GM15510 (cell line): ENCODE measurements around the gene BRPF1.

ENCODE experiments used
- POLR2A ChIP-seq: IDR thresholded peaks from 3 replicates; pipeline ENCODE4 v1.6.1; 2011; ENCODE audit warnings: borderline replicate concordance; ENCODE audit not compliant: insufficient read length; ENCODE audit errors: extremely low read depth

Gene BRPF1

DNA sequence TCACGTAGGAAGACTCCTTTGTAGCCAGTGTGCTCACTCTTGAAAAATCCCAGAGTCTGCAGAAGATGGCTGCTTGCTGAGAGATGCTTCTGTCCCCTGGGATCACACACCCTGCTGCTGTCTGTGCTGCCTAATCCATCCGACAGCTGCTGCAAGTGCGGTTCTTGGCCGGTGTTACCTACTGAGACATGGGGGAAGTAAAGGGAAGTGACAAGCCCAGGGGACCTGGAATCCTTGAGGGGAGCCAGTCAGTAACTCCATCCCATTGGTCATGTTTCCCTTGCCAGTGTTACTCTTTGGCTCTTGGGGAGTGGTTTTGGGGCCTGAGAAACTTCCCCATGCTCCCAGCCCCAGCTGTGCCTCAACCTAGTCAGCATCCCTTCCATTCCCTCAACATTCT, 36.2 kb upstream of the BRPF1 start:
- no peak for TF ChIP-seq POLR2A

- TF ChIP-seq POLR2A: no peak
Observed at GRCh38 chr3:9695746-9696145, 35.8 kb upstream of the BRPF1 start.

GRCh38 chr3:9696480-9697220, 34.9 kb upstream of the BRPF1 start:
- no peak for TF ChIP-seq POLR2A

DNA sequence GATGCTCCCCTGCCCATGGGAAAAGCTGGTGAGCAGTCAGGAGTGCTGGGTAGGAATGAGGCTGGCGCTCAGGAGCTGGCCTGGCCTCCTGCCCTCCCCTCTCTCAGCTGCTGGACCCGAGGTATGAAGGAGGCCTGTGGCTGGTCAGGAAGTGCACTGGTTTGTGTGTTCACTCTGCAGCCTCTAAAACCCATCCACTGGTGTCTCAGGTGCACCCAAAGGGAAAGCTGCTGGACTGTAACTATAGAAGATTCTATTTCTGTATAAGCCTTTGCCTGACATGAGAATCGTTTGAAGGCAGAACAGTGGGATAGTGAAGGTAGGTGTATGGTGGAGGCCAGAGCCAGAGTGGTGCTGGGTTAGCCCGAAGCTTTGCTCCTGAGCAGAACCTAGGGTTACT, 33.6 kb upstream of the BRPF1 start:
- no peak for TF ChIP-seq POLR2A

- TF ChIP-seq POLR2A: no peak
Observed at GRCh38 chr3:9698293-9698692, 33.2 kb upstream of the BRPF1 start.

GRCh38 chr3:9700536-9700935, 31.0 kb upstream of the BRPF1 start:
- no peak for TF ChIP-seq POLR2A

DNA sequence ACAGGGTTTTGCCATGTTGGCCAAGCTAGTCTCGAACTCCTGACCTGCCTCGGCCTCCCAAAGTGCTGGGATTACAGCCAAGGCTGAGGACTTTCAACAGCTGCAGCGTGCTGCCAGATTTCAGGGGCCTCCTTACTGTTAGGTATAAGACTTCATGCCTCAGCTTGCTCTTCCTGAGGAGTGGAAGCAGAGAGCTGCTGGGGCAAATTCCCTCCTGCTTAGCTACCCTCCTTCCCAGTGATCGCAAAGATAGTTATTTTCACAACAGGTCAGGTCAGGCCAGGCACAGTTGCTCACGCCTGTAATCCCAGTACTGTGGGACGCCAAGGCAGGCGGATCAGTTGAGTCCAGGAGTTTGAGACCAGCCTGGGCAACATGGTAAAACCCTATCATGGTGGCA, 30.5 kb upstream of the BRPF1 start:
- no peak for TF ChIP-seq POLR2A

DNA sequence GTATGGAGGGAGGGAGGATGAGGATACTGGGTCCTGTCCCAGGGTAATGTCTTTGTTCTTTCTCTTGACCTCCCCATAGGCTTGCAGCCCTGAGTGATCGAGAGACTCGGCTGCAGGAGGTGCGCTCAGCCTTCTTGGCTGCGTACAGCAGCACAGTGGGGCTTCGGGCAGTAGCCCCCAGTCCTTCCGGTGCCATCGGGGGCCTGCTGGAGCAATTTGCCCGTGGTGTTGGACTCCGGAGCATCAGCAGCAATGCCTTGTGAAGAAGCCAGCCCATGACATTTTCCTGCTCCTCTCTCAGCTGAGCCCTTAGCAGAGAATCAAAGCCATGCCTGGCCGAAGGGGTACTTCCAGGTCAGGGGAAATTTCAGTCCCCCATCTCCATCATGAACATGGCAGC, 29.8 kb upstream of the BRPF1 start:
- no peak for TF ChIP-seq POLR2A

- TF ChIP-seq POLR2A: no peak
Observed at GRCh38 chr3:9703240-9703639, 28.3 kb upstream of the BRPF1 start.

DNA sequence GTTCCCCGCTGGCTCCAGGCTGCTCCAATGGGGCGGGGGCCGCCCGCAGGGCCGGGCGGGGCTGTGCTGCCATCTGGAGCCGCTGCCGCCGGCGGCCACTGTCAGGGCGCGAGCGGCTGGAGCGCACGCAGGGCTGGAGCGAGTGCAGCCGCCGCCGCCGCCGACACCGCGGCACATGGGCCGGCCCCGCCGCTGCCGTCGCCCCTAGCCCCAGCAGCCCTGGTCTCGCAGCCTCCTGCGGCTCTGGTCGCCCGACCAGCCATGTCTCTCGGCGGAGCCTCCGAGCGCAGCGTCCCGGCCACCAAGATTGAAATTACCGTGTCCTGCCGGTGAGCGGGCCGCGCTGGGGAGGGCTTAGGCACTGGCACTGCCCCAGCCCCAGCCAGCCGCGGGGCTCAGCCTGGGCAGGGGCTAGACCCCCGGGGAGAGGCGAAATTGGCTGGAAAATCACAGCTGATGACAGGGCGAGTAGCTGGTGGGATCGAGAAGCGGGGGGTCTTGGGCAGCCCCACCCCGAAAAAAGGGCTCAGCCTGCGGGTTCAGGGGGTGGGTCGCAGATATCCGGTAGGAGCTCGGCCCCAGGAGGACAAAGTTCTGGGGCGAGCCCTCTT, 27.7 kb upstream of the BRPF1 start, which contains the start of gene CPNE9:
Gene CPNE9 (plus strand): TSS at position 98 of the 611 bp plus-strand sequence. CDS start 164 bp downstream, at position 262.
- TF ChIP-seq POLR2A: no peak

DNA sequence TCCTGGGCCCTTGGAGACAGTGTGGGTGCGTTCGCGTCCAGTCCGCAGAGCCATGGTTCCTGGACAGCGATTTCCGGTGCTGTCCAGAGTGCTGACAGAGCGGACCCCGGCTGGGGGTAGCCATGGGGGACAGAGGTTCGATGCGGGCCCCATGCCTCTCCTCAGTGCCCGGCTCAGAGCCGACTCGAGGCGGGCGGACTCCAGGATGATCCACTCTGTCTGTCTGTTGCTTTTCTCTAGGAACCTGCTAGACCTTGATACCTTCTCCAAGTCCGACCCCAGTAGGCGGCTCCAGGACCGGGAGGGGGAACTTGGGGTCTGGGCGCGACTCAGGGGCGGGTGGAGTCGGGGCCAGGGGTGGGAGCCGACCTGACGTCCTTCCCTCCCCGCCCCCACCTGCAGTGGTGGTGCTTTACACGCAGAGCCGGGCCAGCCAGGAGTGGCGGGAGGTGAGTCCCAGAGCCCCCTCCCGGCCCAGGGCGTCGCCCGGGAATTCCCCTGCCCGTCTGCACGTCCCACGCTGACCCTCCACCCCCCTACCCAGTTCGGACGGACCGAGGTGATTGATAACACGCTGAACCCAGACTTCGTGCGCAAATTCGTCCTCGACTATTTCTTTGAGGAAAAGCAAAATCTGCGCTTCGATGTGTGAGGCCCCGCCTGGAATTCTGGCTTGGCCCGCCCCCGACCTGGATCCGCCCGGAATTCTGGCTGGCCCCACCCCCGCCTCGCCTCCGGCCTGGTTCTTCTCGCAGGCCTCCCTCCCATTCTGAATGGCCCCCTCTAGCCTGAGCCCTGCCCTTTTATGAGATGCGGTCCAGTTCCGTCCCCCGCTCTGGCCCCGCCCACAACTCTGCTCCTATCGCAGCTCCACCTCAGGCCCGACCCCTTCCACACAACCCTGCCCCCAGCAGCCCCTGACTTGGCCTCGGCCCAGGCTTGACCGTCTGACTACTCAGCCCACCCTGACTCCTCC, 26.9 kb upstream of the BRPF1 start:
- TF ChIP-seq POLR2A: no peak

GRCh38 chr3:9710174-9710739, 21.3 kb upstream of the BRPF1 start:
- TF ChIP-seq POLR2A: no peak

DNA sequence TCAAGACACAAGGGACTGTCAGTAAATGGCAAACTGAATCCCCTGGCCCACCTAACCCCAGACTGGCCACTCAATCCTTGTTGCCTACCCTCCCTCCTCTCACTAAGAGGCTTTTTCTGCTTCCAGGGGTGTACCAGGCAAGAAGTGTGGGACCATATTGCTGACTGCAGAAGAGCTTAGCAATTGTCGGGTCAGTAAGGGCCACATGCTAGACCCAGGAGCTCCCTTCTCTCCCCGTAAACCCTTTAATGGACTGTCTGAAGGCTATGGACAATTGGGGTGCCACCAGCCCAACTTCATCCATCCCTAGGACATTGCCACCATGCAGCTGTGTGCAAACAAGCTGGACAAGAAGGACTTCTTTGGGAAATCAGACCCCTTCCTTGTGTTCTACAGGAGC, 19.1 kb upstream of the BRPF1 start:
- TF ChIP-seq POLR2A: no peak

- no peak for TF ChIP-seq POLR2A
Observed at GRCh38 chr3:9713142-9713541, 18.4 kb upstream of the BRPF1 start.

DNA sequence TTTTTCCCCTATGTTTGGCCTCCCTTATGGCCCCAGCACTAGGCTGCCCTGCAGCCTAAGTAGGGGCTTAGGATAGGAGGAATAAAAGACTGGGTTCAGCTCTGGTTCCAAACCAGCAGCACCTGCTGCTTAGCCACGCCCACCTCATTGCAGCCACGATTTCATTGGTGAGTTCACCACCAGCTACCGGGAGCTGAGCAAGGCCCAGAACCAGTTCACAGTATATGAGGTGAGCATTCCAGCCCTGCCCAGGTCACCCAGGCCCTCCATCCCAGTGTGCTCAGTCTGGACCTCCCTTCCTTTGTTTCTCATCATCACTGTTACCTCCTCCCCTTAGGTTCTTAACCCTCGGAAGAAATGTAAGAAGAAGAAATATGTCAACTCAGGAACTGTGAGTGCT, 16.4 kb upstream of the BRPF1 start:
- TF ChIP-seq POLR2A: no peak
